ENCODE data around the gene YWHAH. TPM values are rescaled to one million over a fixed set of nuclear protein-coding genes. Genes with fewer than 3 reads are reported as not detected.
A peak's percentile ranks its signal among the peaks of the same experiment; 100 is the strongest.

The YWHAH gene
- total and polyA plus RNA-seq, 2 experiments from 2014 or later: 80.7 to 135 TPM

- Histone ChIP-seq H3K4me1 (ENCODE audit: insufficient read depth) (peaks cover 7% of the 10 kb centered on the region), H3K36me3 (replicated peaks; ENCODE audit: insufficient read depth, low read depth) (no peaks in the 10 kb centered on the region), H3K9me3 (ENCODE audit: low read depth) (no peaks in the 10 kb centered on the region), H3K4me3 (no peak overlapping the region), H3K27ac (no peak overlapping the region), H2AFZ (no peak overlapping the region), H3K4me2 (no peak overlapping the region), H3K9me2 (replicated peaks; ENCODE audit: insufficient read depth) (no peaks in the 10 kb centered on the region), H3K79me2 (no peaks in the 10 kb centered on the region), H4K20me1 (ENCODE audit: insufficient read depth, poor library complexity, severe bottlenecking) (no peaks in the 10 kb centered on the region), H3K27me3 (no peaks in the 10 kb centered on the region)
- WGBS (ENCODE audit: low lambda C conversion rate, missing lambda C conversion rate): 87% methylated on average over 5 of the region's 5 CpGs
- DNase-seq (ENCODE audit: low spot score): no peak
- TF ChIP-seq EZH2phosphoT487 (IDR thresholded peaks at IDR 0.05; ENCODE audit: low read depth, severe bottlenecking, unreplicated experiment) (no peak), CTCF (IDR thresholded peaks at IDR 0.05; ENCODE audit: poor library complexity) (no peak), EZH2 (IDR thresholded peaks at IDR 0.05; ENCODE audit: borderline replicate concordance) (no peak)
Observed at GRCh38 chr22:31973739-31974138, 29.4 kb downstream of the YWHAH start.

DNA sequence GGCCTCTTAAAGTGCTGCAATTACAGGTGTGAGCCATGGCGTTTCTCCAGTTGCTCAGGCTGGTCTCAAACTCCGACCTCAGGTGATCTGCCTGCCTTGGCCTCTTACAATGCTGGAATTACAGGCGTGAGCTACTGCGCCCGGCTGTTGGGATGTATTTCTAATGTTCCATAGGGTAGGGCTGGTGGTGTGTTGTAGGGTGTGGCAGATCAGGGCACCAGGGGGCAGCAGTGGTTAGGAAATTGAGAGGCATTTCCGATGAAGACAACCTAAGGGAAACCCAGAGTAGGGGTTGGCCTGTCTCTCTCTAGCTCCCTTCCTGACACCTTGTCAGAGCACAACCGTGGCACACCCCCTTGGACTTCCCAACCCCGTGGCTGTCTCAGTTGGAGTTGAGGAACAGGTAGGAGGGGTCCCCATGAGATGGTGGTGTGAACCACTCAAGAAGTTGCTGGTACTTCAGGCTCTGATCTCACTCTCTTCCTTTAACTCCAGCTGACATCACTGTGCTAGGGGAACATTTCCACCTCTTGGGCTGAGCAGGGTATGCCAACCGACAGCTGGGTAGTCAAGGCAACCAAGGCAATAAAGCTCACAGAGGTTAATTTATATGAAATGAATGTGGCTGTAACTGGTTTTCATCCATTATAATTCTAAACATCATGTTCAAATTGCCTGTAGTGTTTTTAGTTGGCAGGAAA, 33.0 kb downstream of the YWHAH start:
- peak; percentile 84 for TF ChIP-seq CTCF (IDR thresholded peaks at IDR 0.05; ENCODE audit: poor library complexity)
- TF ChIP-seq EZH2 (IDR thresholded peaks at IDR 0.05; ENCODE audit: borderline replicate concordance): no peak
- WGBS (ENCODE audit: low lambda C conversion rate, missing lambda C conversion rate): 16% methylated on average over 9 of the region's 9 CpGs
- H4K20me1 ChIP-seq (ENCODE audit: insufficient read depth, poor library complexity, severe bottlenecking): no peaks in the 10 kb centered on the region

DNA sequence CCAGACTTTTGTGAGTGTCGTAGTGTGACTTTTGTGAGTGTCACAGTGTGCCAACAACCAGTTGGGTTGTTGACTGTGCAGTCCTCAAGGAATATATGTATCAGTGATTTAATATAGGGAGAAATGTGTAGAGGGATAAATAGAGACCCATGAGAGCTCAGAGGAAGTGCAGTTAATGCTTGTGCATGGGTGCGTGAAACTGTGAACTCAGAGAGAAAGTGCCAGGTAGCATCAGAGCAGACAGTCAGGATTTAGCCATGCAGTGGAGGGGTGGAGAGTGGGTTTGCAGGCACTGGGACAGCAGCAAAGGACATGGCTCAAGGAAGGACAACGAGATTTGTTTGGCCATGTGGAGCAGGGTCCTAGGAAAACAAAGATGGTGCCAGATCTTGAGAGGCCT, 33.6 kb downstream of the YWHAH start:
- Histone ChIP-seq H2AFZ (no peak overlapping the region), H3K79me2 (no peaks in the 10 kb centered on the region), H4K20me1 (ENCODE audit: insufficient read depth, poor library complexity, severe bottlenecking) (no peaks in the 10 kb centered on the region), H3K4me3 (no peak overlapping the region), H3K4me2 (no peak overlapping the region), H3K27me3 (no peaks in the 10 kb centered on the region), H3K4me1 (ENCODE audit: insufficient read depth) (peaks cover 7% of the 10 kb centered on the region), H3K27ac (peak overlapping the region; percentile 34), H3K9me3 (ENCODE audit: low read depth) (no peaks in the 10 kb centered on the region), H3K9me2 (replicated peaks; ENCODE audit: insufficient read depth) (no peaks in the 10 kb centered on the region), H3K36me3 (replicated peaks; ENCODE audit: insufficient read depth, low read depth) (no peaks in the 10 kb centered on the region)
- 85% methylated on average over 3 of the region's 3 CpGs for WGBS (ENCODE audit: low lambda C conversion rate, missing lambda C conversion rate)
- TF ChIP-seq CTCF (IDR thresholded peaks at IDR 0.05; ENCODE audit: poor library complexity) (no peak), EZH2 (IDR thresholded peaks at IDR 0.05; ENCODE audit: borderline replicate concordance) (no peak), EZH2phosphoT487 (IDR thresholded peaks at IDR 0.05; ENCODE audit: low read depth, severe bottlenecking, unreplicated experiment) (no peak)
- no peak for DNase-seq (ENCODE audit: low spot score)

More for the DNA sequence above, 33.0 kb downstream of the YWHAH start:
- no peak overlapping the region for H3K27ac ChIP-seq
- no peaks in the 10 kb centered on the region for H3K79me2 ChIP-seq
- no peak overlapping the region for H2AFZ ChIP-seq
- no peak overlapping the region for H3K4me2 ChIP-seq
- H3K9me3 ChIP-seq (ENCODE audit: low read depth): no peaks in the 10 kb centered on the region
- no peaks in the 10 kb centered on the region for H3K9me2 ChIP-seq (replicated peaks; ENCODE audit: insufficient read depth)
- H3K4me3 ChIP-seq: no peak overlapping the region
- peaks cover 7% of the 10 kb centered on the region for H3K4me1 ChIP-seq (ENCODE audit: insufficient read depth)
- H3K36me3 ChIP-seq (replicated peaks; ENCODE audit: insufficient read depth, low read depth): no peaks in the 10 kb centered on the region
- peak; percentile 86 for DNase-seq (ENCODE audit: low spot score)
- no peaks in the 10 kb centered on the region for H3K27me3 ChIP-seq
